ENCODE measurements around the gene SNX1.
"Not testable (repeated sequence)": the region's sequence is repeated elsewhere in the genome, so short reads cannot be mapped to it uniquely, and the experiment has no call there.

The SNX1 gene

DNA sequence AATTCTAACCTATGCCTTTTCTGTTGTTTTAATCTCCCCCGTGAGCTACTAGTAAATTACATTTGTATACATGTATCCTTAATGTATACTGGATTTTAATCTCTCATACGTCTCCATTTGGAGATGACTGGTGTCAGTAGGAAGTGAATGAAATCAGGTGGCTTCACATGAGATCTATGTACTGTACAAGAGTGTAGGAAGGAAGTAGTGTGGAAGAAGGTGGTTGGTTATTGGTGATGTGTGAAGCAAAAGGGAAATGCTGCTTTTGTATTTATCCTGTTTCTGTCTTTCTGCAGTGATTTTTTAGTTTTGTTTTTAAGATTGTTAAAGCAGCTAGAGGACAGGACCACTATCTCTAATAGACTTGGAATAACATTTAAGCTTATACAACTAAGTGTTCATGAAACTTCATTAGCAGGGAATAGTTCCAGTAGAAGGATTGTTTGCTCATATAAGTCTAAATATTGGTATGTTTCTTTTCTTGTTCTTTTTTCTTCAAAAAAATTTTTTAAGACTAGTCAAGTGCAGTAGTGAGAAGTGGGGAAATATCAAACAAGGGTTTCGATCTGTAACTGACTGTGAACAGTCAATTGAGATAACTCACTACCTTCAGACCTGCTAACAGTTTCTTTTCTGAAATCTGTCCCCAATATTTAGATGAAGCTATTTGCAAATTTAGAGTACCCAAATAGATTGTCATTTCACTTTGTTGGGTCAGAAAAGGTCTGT lies 15.3 kb downstream of the SNX1 start:
- DNase-seq (ENCODE audit: low read depth): no peak
- TF ChIP-seq, protein P1, sequence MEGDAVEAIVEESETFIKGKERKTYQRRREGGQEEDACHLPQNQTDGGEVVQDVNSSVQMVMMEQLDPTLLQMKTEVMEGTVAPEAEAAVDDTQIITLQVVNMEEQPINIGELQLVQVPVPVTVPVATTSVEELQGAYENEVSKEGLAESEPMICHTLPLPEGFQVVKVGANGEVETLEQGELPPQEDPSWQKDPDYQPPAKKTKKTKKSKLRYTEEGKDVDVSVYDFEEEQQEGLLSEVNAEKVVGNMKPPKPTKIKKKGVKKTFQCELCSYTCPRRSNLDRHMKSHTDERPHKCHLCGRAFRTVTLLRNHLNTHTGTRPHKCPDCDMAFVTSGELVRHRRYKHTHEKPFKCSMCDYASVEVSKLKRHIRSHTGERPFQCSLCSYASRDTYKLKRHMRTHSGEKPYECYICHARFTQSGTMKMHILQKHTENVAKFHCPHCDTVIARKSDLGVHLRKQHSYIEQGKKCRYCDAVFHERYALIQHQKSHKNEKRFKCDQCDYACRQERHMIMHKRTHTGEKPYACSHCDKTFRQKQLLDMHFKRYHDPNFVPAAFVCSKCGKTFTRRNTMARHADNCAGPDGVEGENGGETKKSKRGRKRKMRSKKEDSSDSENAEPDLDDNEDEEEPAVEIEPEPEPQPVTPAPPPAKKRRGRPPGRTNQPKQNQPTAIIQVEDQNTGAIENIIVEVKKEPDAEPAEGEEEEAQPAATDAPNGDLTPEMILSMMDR (IDR thresholded peaks at IDR 0.05; ENCODE audit: insufficient read depth, low read depth, low read length, missing control alignments): no peak
- H3K4me3 ChIP-seq (ENCODE audit: low read length): no peak overlapping the region

DNA sequence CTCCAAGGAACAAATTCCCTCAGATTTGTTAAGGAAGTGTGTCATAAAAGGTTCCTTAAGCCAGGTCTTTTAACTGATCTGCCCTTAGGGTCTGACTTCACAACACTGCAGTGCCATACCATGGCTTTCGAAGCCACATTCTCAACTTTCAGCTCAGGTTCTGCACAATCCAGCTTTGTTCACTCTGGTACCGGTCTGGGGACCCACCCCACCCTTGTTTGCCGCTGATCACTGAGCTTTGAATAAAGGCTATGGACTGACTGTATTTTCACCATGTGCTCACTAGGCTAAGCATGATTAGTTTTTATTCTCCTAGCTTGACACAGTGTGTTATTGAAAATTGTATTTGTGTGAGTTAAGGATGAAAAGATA lies 15.9 kb downstream of the SNX1 start:
- TF ChIP-seq, protein P1 (IDR thresholded peaks at IDR 0.05; ENCODE audit: insufficient read depth, low read depth, low read length, missing control alignments): no peak
- H3K4me3 ChIP-seq (ENCODE audit: low read length): no peak overlapping the region
- DNase-seq (ENCODE audit: low read depth): peak; percentile 13

DNA sequence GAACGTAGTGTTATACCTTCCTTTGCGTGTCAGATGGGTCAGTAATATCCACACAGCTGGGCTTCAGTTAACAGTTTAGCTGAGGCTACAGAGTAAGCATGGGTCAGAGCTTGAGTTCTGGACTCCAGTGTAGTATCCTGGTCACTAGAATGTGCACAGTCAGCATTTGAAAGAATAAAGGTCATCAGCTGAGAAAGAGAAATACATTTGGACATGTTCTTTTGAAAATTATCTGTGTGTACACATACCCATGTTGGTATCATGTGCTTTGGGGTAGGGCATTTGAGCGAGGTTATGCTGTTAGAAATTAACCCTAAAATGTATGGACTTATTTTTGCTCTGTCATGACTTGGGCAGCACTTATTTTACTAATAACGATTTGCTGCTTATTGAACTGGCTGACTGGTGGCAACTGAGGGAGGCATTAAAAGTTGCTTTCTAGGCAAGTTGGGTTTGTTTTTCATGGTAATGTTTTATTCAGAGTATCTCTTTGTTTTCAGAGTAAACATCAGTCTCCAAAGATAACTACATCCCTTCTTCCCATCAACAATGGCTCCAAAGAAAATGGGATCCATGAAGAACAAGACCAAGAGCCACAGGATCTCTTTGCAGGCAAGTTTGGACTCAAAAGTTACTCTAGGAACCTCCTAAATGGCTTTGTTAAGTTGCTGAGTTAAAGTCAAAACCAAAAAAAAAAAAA lies 16.4 kb downstream of the SNX1 start:
- DNase-seq (ENCODE audit: low read depth): no peak
- TF ChIP-seq, protein P1 (IDR thresholded peaks at IDR 0.05; ENCODE audit: insufficient read depth, low read depth, low read length, missing control alignments): no peak
- H3K4me3 ChIP-seq (ENCODE audit: low read length): no peak overlapping the region

DNA sequence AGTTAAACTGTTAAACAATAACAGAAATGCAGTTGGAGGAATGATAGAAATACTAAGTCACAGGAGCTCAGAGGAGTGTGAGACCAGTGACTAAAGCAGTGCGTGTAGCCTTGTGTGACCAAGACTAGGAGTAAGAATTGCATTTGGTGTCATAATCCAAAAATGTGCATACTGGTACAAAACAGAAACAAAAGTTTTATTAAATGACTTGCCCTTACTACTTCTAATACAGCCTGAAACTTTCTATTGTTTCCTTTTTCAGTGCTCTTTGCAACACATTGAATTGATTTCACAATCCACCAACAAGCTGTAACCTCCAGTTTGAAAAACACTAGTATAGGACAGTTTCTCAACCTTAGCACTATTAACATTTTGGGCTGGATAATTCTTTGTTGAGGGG lies 17.1 kb downstream of the SNX1 start:
- TF ChIP-seq, protein P1 (IDR thresholded peaks at IDR 0.05; ENCODE audit: insufficient read depth, low read depth, low read length, missing control alignments): no peak
- DNase-seq (ENCODE audit: low read depth): peak; percentile 4
- H3K4me3 ChIP-seq (ENCODE audit: low read length): no peak overlapping the region

DNA sequence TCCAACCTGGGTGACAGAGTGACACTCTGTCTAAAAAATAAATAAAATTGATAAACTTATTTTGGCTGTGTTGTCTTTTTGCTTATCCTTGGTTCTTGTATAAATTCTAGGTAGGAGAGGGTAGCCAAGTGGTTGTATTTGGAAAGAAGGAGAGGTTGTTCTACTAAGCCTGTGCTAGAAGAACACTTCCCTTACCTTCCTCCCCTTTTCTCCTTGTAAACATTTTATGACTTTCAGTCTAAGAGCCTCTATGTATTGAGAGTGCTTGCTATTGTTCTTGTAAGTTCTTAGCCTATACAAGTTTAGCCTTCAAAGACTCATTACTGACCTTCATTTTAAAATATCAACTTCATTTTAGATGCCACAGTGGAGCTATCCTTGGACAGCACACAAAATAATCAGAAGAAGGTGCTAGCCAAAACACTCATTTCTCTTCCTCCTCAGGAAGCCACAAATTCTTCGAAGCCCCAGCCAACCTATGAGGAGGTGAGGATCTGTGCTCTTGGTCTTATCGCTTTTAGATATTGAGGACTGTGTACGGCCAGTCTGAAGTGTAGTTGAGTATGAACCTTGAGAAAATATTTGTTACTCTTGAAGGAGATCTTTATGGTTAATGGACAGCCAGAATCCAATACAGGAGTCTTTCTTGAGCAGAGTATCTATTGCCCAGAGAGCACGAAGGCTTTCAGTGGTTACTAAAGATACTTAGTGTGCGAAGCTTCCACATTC lies 22.1 kb downstream of the SNX1 start:
- no peak for DNase-seq (ENCODE audit: low read depth)
- no peak overlapping the region for H3K4me3 ChIP-seq (ENCODE audit: low read length)
- TF ChIP-seq, protein P1 (IDR thresholded peaks at IDR 0.05; ENCODE audit: insufficient read depth, low read depth, low read length, missing control alignments): no peak

DNA sequence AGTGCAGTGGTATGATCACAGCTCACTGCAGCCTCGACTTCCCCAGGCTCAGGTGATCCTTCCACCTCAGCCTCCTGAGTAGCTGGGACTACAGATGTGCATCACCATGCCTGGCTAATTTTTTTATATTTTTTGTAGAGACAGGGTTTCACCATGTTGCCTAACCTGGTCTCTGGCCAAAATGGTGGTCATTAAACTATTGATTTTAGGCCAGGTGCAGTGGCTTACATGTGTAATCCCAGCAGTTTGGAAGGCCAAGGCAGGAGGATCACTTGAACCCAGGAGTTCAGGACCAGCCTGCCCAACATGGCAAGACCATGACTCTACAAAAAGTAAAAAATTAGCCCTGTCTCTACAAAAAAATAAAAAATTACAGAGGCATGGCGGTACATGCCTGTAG lies 24.5 kb downstream of the SNX1 start:
- not testable (repeated sequence) for DNase-seq (ENCODE audit: low read depth); H3K4me3 ChIP-seq (ENCODE audit: low read length)

DNA sequence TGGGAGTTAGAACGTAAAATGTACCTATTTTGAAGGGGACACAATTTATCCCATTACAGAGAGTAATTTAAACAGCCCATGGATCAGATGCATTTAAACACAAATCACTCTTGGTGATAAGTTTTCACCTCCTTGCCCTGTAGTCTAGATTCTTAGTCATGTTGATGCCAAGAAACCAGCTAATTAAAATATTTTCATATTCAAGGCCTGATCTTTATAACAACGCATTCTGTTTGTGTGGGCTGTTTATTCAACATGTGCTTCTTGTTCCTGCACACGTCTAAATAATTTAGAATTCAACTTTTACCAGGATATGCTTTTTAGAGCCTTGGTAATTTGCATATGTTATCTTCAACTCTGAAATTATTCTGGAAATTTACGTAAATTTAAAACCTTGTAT lies 25.8 kb downstream of the SNX1 start:
- TF ChIP-seq, protein P1 (IDR thresholded peaks at IDR 0.05; ENCODE audit: insufficient read depth, low read depth, low read length, missing control alignments): no peak
- no peak overlapping the region for H3K4me3 ChIP-seq (ENCODE audit: low read length)
- DNase-seq (ENCODE audit: low read depth): no peak
